HCT116 (cell line): ENCODE results near the gene TJP1. TPM values are rescaled to one million over a fixed set of nuclear protein-coding genes. Genes with fewer than 3 reads are reported as not detected.

Experiments used
- ATAC-seq: fragments of 200-7000 bp; cut with Tn5 transposase; 2 replicates; pipeline ENCODE4 v1.9.1; 2020; ENCODE audit warnings: mild to moderate bottlenecking, moderate library complexity
- BruUV-seq: library from RNA; stranded (reverse); fragments of 400-500 nt; replicated peaks from 2 replicates; lab custom pipeline; 2021; lab: Mats Ljungman, UMichigan
- CTCF ChIA-PET: fragments of 300-600 bp; sonication (Branson Sonifier 250); formaldehyde crosslinking; loops from one replicate; lab custom pipeline; 2021; ENCODE audit warnings: antibody characterized with exemption; lab: Charles Lee
- POLR2A ChIA-PET: fragments of 300-600, 350-600 bp; sonication (Branson Sonifier 250); formaldehyde crosslinking; loops from one replicate; lab custom pipeline; 2021; ENCODE audit warnings: antibody characterized with exemption; lab: Charles Lee
- RAD21 ChIA-PET, 2 experiments: fragments of 300-600 bp; sonication (Branson Sonifier 250); formaldehyde crosslinking; loops; one replicate each; lab custom pipeline; 2023; ENCODE audit warnings: low total read pairs in 2 of 2; ENCODE audit not compliant: uncharacterized antibody in 2 of 2, unreplicated experiment in 2 of 2, low non-redundant PET in 1 of 2; lab: Charles Lee
- DNase-seq: peaks from one replicate; pipeline ENCODE4 v3.0.0-alpha.2; 2010; ENCODE audit warnings: low read depth, low spot score
- H2AFZ ChIP-seq: fragments of 200-600 bp; shearing (Covaris generic), sonication (generic); 2 replicates; pipeline ENCODE4 v1.6.1; 2017; ENCODE audit warnings: low read depth, mixed run types, mixed read lengths, antibody characterized with exemption, low read length; ENCODE audit not compliant: poor library complexity, severe bottlenecking
- H3K27ac ChIP-seq: 2 replicates; pipeline ENCODE4 v1.5.1; 2012; ENCODE audit warnings: low read depth, low read length
- H3K27me3 ChIP-seq: fragments of 200-600 bp; sonication (generic); 2 replicates; pipeline ENCODE4 v1.6.1; 2016; ENCODE audit warnings: mixed run types, low read length, mixed read lengths; ENCODE audit not compliant: insufficient read depth
- H3K36me3 ChIP-seq, 2 experiments: fragments of 200-500 bp in 1 of 2; fragments of 200-600 bp in 1 of 2; sonication (Bioruptor generic) in 1 of 2; sonication (generic) in 1 of 2; 2 replicates each; pipeline versions ENCODE4 v1.5.1 to v1.6.1; 2014 to 2016; ENCODE audit warnings: low read length in 2 of 2, inconsistent platforms in 1 of 2, mixed read lengths in 1 of 2, mixed run types in 1 of 2; ENCODE audit not compliant: insufficient read depth in 2 of 2, control insufficient read depth in 1 of 2
- H3K4me1 ChIP-seq, 2 experiments: fragments of 200-600 bp in 1 of 2; sonication (generic) in 1 of 2; 2 replicates each; pipeline versions ENCODE4 v1.5.1 to v1.6.1; 2012 to 2017; ENCODE audit warnings: low read length in 2 of 2, inconsistent platforms in 1 of 2, mild to moderate bottlenecking in 1 of 2, mixed read lengths in 1 of 2, mixed run types in 1 of 2, moderate library complexity in 1 of 2; ENCODE audit not compliant: insufficient read depth in 2 of 2, control insufficient read depth in 1 of 2
- H3K4me2 ChIP-seq: fragments of 200-600 bp; sonication (generic); 2 replicates; pipeline ENCODE4 v1.6.1; 2017; ENCODE audit warnings: mixed run types, low read length, mixed read lengths
- H3K4me3 ChIP-seq, 2 experiments: fragments of 200-600 bp in 1 of 2; sonication (generic) in 1 of 2; replicated peaks in 1 of 2; 2 replicates each; pipeline ENCODE4 v1.5.1; 2011 to 2016; ENCODE audit warnings: low read length in 2 of 2, control low read depth in 1 of 2, low read depth in 1 of 2, mild to moderate bottlenecking in 1 of 2, mixed read lengths in 1 of 2, mixed run types in 1 of 2
- H3K79me2 ChIP-seq: fragments of 200-600 bp; sonication (generic); 2 replicates; pipeline ENCODE4 v1.6.1; 2017; ENCODE audit warnings: mild to moderate bottlenecking, mixed run types, low read length, moderate library complexity, mixed read lengths; ENCODE audit not compliant: insufficient read depth
- H3K9ac ChIP-seq: fragments of 200-600 bp; sonication (generic); 2 replicates; pipeline ENCODE4 v1.6.1; 2016; ENCODE audit warnings: low read length, mixed read lengths
- H3K9me2 ChIP-seq: fragments of 200-600 bp; sonication (generic), shearing (Covaris generic); 2 replicates; pipeline ENCODE4 v1.6.1; 2017; ENCODE audit warnings: mixed run types, mild to moderate bottlenecking, moderate library complexity; ENCODE audit not compliant: insufficient read depth
- H3K9me3 ChIP-seq, 2 experiments: fragments of 200-500 bp in 1 of 2; fragments of 200-600 bp in 1 of 2; sonication (Bioruptor generic) in 1 of 2; sonication (generic) in 1 of 2; 2 replicates each; pipeline ENCODE4 v1.6.1; 2014 to 2017; ENCODE audit warnings: low read length in 2 of 2, mixed read lengths in 2 of 2, inconsistent platforms in 1 of 2, low read depth in 1 of 2, mild to moderate bottlenecking in 1 of 2, mixed run types in 1 of 2, moderate library complexity in 1 of 2; ENCODE audit not compliant: control insufficient read depth in 1 of 2, insufficient read depth in 1 of 2
- H4K20me1 ChIP-seq: fragments of 200-600 bp; sonication (generic), shearing (Covaris generic); 2 replicates; pipeline ENCODE4 v1.6.1; 2017; ENCODE audit warnings: mixed run types, mild to moderate bottlenecking, moderate library complexity; ENCODE audit not compliant: insufficient read depth
- ATF3 ChIP-seq: IDR thresholded peaks from 2 replicates; pipeline ENCODE4 v1.6.1; 2012
- CBX3 ChIP-seq: IDR thresholded peaks from 2 replicates; pipeline ENCODE4 v1.6.1; 2012; ENCODE audit warnings: low read depth
- CEBPB ChIP-seq: IDR thresholded peaks from 2 replicates; pipeline ENCODE4 v1.6.1; 2012; ENCODE audit warnings: low read depth
- ELF1 ChIP-seq: IDR thresholded peaks from 2 replicates; pipeline ENCODE4 v1.6.1; 2012; ENCODE audit warnings: low read depth, borderline replicate concordance
- EZH2 ChIP-seq: fragments of 200-600 bp; sonication (generic); IDR thresholded peaks from 2 replicates; pipeline ENCODE4 v1.6.1; 2017; ENCODE audit warnings: antibody characterized with exemption, mixed run types
- EZH2phosphoT487 ChIP-seq: fragments of 200-600 bp; IDR thresholded peaks from 2 replicates; pipeline ENCODE4 v1.6.1; 2018; ENCODE audit warnings: antibody characterized with exemption, borderline replicate concordance
- FOSL1 ChIP-seq: IDR thresholded peaks from 2 replicates; pipeline ENCODE4 v1.6.1; 2012; ENCODE audit warnings: low read depth
- MAX ChIP-seq: IDR thresholded peaks from 2 replicates; pipeline ENCODE4 v1.6.1; 2012
- POLR2A ChIP-seq: IDR thresholded peaks from 2 replicates; pipeline ENCODE4 v1.7.0; 2011; ENCODE audit warnings: borderline replicate concordance; ENCODE audit not compliant: insufficient read depth, insufficient read length; ENCODE audit errors: extremely low read depth
- POLR2AphosphoS5 ChIP-seq: IDR thresholded peaks from 2 replicates; pipeline ENCODE4 v1.6.1; 2011; ENCODE audit warnings: mild to moderate bottlenecking, low read depth, low read length, moderate library complexity
- RAD21 ChIP-seq: IDR thresholded peaks from 2 replicates; pipeline ENCODE4 v1.6.1; 2012; ENCODE audit warnings: low read depth, mild to moderate bottlenecking
- REST ChIP-seq: IDR thresholded peaks from 2 replicates; pipeline ENCODE4 v1.6.1; 2012; ENCODE audit warnings: low read depth
- SP1 ChIP-seq: IDR thresholded peaks from 2 replicates; pipeline ENCODE4 v1.6.1; 2012; ENCODE audit warnings: low read depth
- SRF ChIP-seq: IDR thresholded peaks from 2 replicates; pipeline ENCODE4 v1.6.1; 2012; ENCODE audit warnings: low read depth
- TCF7L2 ChIP-seq: IDR thresholded peaks from 2 replicates; pipeline ENCODE4 v1.7.0; 2011; ENCODE audit warnings: borderline replicate concordance, inconsistent platforms; ENCODE audit not compliant: insufficient read depth, insufficient read length; ENCODE audit errors: extremely low read depth
- YY1 ChIP-seq: IDR thresholded peaks from 2 replicates; pipeline ENCODE4 v1.6.1; 2011; ENCODE audit warnings: low read length, low read depth, moderate library complexity, mild to moderate bottlenecking; ENCODE audit not compliant: insufficient replicate concordance; ENCODE audit errors: extremely low read depth
- ZBTB33 ChIP-seq: IDR thresholded peaks from 2 replicates; pipeline ENCODE4 v1.6.1; 2011; ENCODE audit warnings: mild to moderate bottlenecking, low read length, moderate library complexity; ENCODE audit not compliant: insufficient replicate concordance; ENCODE audit errors: extremely low read depth
- ZNF274 ChIP-seq: fragments of 200-500 bp; sonication (Bioruptor generic); IDR thresholded peaks from 2 replicates; pipeline ENCODE4 v1.6.1; 2014; ENCODE audit warnings: mild to moderate bottlenecking, low read depth, low read length, inconsistent platforms
- intact Hi-C: fragments of 100-400 bp; cut with micrococcal nuclease; formaldehyde crosslinking; loops from 2 replicates; pipeline ENCODE4 v1.10.0; 2022
- total RNA-seq: library from RNA; stranded (reverse); gene quantifications from one replicate; pipeline ENCODE4 v1.2.1, GENCODE V29; 2021; ENCODE audit not compliant: unreplicated experiment

Gene TJP1
- total RNA-seq, 1 experiment from 2014 or later: 83.6 TPM

- Histone ChIP-seq H3K9me2 (no peaks in the 10 kb centered on the region), H3K27ac (no peak overlapping the region), H3K4me1 (peaks cover 2 to 10% of the 10 kb centered on the region in 2 experiments; a peak in 3 of 4 replicates), H4K20me1 (no peaks in the 10 kb centered on the region), H3K4me2 (no peak overlapping the region), H3K79me2 (no peaks in the 10 kb centered on the region), H3K4me3 (no peak overlapping the region), H3K9ac (no peak overlapping the region), H3K27me3 (no peaks in the 10 kb centered on the region), H3K9me3 (no peaks in the 10 kb centered on the region), H3K36me3 (no peaks in the 10 kb centered on the region), H2AFZ (no peak overlapping the region)
- intact Hi-C loops: no loop called here
- no peak for DNase-seq
- ChIA-PET POLR2A (no interaction called here), RAD21 (no interaction called here), CTCF (no interaction called here)
- no TSS peak for BruUV-seq
- TF ChIP-seq YY1 (no peak), POLR2AphosphoS5 (no peak), EZH2 (no peak), TCF7L2 (no peak), SP1 (no peak), REST (no peak), POLR2A (no peak), EZH2phosphoT487 (no peak), ELF1 (no peak), CBX3 (no peak), RAD21 (no peak), MAX (no peak), ZNF274 (no peak), ZBTB33 (no peak), ATF3 (no peak), FOSL1 (no peak), SRF (no peak), CEBPB (no peak)
- no peak for ATAC-seq
These were observed 146.4 kb downstream of the TJP1 start for GRCh38 chr15:29675791-29676301.
